ENCODE results near the gene ZSCAN12.
"Not testable (repeated sequence)": the region's sequence is repeated elsewhere in the genome, so short reads cannot be mapped to it uniquely, and the experiment has no call there.

ZSCAN12 gene

DNA sequence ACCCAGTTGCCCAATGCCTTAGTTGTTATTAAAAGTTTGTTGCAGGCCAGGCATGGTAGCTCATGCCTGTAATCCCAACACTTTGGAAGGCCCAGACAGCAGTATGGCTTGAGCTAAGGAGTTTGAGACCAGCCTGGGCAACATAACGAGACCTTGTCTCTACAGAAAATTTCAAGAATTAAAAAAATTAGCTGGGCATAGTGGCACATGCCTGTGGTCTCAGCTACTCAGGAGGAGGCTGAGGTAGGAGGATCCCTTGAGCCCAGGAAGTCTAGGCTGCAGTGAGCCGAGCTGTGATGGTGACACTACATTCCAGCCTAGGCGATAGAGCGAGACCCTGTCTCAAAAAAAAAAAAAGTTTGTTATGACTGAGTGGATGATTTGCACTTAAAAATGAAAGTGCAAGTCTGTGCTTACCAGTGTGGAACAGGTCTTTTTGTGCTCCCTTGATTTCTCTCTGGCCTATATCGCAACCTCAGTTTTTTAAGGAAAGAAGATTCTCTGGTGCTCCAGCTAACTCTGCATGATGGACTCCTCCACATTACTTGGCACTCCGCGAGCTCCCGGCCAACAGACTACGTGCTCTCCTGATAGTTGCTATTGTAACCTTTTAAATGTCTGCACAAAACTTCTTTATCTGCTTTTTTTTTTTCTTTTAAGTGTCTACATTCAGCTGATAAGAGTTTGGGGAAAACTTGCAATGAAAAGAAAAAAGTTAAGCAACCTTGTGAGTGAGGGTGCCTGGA lies 27.7 kb downstream of the ZSCAN12 start:
- no peak for TF ChIP-seq CTCF (IDR thresholded peaks at IDR 0.05; ENCODE audit: extremely low read depth, missing control alignments)
- peak; percentile 59 for DNase-seq (ENCODE audit: low spot score)

DNA sequence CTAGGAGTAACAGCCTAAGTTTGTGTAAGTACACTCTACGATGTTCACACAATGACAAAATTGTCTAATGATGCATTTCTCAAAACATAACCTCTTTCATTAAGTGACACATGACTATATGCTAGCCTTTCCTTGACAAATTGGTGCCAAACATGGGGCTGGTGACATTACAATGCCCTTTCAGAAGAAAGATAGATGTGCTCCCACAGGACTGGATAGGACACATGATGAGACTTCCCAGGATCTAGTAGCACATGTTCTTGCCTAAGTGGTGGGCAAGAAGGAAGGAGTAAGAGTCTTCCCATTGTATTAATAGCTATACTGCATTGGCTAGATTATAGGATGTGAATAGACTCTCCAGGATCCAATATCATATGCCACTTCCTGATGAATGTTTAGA lies 28.3 kb downstream of the ZSCAN12 start:
- DNase-seq (ENCODE audit: low spot score), result no peak
- TF ChIP-seq CTCF (IDR thresholded peaks at IDR 0.05; ENCODE audit: extremely low read depth, missing control alignments), result no peak

DNA sequence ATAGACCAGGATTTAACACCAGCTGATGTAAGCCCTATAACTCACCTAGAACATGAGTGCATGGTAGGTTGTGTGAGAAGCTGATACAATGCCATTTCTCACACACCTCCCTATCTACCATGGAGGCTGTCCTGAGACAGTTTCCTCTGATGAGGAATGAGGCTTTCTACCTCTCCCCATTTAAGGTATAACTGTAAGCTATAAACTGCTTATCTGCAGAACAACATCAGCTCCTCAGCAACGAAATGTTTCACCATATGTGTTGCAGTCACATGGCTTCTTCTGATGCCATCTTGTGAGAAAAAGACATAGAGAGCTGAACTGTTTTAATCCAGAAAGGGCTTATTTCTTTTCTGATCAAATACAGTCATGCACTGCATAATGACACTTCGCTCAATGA lies 29.1 kb downstream of the ZSCAN12 start:
- DNase-seq (ENCODE audit: low spot score), result no peak
- no peak for TF ChIP-seq CTCF (IDR thresholded peaks at IDR 0.05; ENCODE audit: extremely low read depth, missing control alignments)

GRCh38 chr6:28369463-28369862 lies 30.1 kb downstream of the ZSCAN12 start:
- TF ChIP-seq CTCF (IDR thresholded peaks at IDR 0.05; ENCODE audit: extremely low read depth, missing control alignments), result no peak
- no peak for DNase-seq (ENCODE audit: low spot score)

- TF ChIP-seq CTCF (IDR thresholded peaks at IDR 0.05; ENCODE audit: extremely low read depth, missing control alignments), result no peak
- peak; percentile 72 for DNase-seq (ENCODE audit: low spot score)
These were observed 31.0 kb downstream of the ZSCAN12 start for GRCh38 chr6:28368522-28368921.

- DNase-seq (ENCODE audit: low spot score), result not testable (repeated sequence)
These were observed 34.0 kb downstream of the ZSCAN12 start for GRCh38 chr6:28365590-28365989.

DNA sequence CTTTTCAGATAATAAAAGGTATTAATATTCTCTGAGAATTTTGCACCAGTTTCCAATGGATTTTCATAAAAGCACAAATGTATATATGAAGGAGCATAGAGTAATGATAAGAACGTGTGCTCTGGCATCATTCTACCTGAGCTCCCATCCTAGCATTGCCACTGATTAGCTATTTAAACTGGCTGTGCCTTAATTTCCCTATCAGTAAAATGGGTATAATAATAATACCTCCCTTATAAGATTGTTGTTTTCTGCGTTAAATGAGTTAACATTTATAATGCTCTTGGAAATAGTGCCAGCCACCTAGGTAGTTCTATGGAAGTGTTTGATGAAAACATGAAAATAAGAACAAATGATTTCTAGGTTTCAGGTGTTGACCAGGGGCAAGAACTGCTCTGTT lies 38.6 kb downstream of the ZSCAN12 start:
- TF ChIP-seq CTCF (IDR thresholded peaks at IDR 0.05; ENCODE audit: extremely low read depth, missing control alignments), result no peak

GRCh38 chr6:28359562-28359961 lies 40.0 kb downstream of the ZSCAN12 start:
- not testable (repeated sequence) for DNase-seq (ENCODE audit: low spot score)

More for the DNA sequence above, 38.6 kb downstream of the ZSCAN12 start:
- DNase-seq (ENCODE audit: low spot score), result no peak
